Heart right ventricle (tissue), 16 donors: Measurements from ENCODE around the gene SRSF6. TPM values are rescaled to one million over a fixed set of nuclear protein-coding genes. Genes with fewer than 3 reads are reported as not detected.

Experiments used
- ATAC-seq, 8 donors: fragments of 200-7000 bp; cut with Tn5 transposase; one replicate each; pipeline ENCODE4 v1.9.1; 2020; ENCODE audit warnings: mild to moderate bottlenecking in 8 of 8, moderate library complexity in 8 of 8, moderate number of reproducible peaks in 1 of 8
- DNase-seq, 2 donors: peaks; one replicate each; pipeline ENCODE4 v3.0.0-alpha.2; 2020
- H3K27ac ChIP-seq, 10 donors: fragments of 200-600 bp; sonication (generic) in 2 of 10; one replicate each; pipeline versions ENCODE4 v1.5.0 to v1.8.0; 2020 to 2022; ENCODE audit warnings: mild to moderate bottlenecking in 3 of 10
- H3K27me3 ChIP-seq, 7 donors: fragments of 200-600 bp; one replicate each; pipeline ENCODE4 v1.8.0; 2021 to 2022; ENCODE audit warnings: mild to moderate bottlenecking in 2 of 7
- H3K36me3 ChIP-seq, 9 donors: fragments of 200-600 bp; sonication (generic) in 1 of 9; one replicate each; pipeline versions ENCODE4 v1.5.0 to v1.8.0; 2020 to 2022; ENCODE audit warnings: mild to moderate bottlenecking in 2 of 9
- H3K4me1 ChIP-seq, 9 donors: fragments of 200-600 bp; sonication (generic) in 1 of 9; one replicate each; pipeline versions ENCODE4 v1.5.0 to v1.8.0; 2020 to 2022; ENCODE audit warnings: mild to moderate bottlenecking in 4 of 9
- H3K4me3 ChIP-seq, 10 donors: fragments of 200-600 bp; sonication (generic) in 2 of 10; one replicate each; pipeline versions ENCODE4 v1.5.0 to v1.8.0; 2020 to 2022; ENCODE audit warnings: mild to moderate bottlenecking in 7 of 10, moderate library complexity in 2 of 10
- H3K9me3 ChIP-seq, 11 donors: fragments of 200-600 bp in 10 of 11; sonication (generic) in 2 of 11; one replicate each; pipeline versions ENCODE4 v1.5.0 to v1.8.0; 2013 to 2022; ENCODE audit warnings: mild to moderate bottlenecking in 2 of 11, control low read depth in 1 of 11, moderate library complexity in 1 of 11
- CTCF ChIP-seq, 9 donors: fragments of 200-600 bp; sonication (generic) in 2 of 9; IDR thresholded peaks; one replicate each; pipeline versions ENCODE4 v1.5.0 to v1.8.0; 2021 to 2022; ENCODE audit warnings: antibody characterized with exemption in 9 of 9, mild to moderate bottlenecking in 5 of 9, moderate library complexity in 1 of 9
- WGBS, 2 donors: extraction: QIAGEN DNeasy Blood & Tissue Kit; methylation state at CpG; one replicate each; pipeline ENCODE4 v1.1.7; 2013; ENCODE audit warnings: inconsistent platforms in 1 of 2; 5-methylcytosine and 5-hydroxymethylcytosine counted together
- intact Hi-C, 10 donors: fragments of 100-400 bp; cut with DNase I; formaldehyde crosslinking; loops; one replicate each; pipeline versions ENCODE4 v1.11.1 to v1.14.2; 2022
- polyA plus RNA-seq, 2 donors: library from polyadenylated mRNA; stranded (reverse); fragments of 200-250 nt; gene quantifications; one replicate each; pipeline ENCODE4 v1.2.3, GENCODE V29; 2013
- total RNA-seq, 10 donors: library from RNA; stranded (reverse); fragmentation: NEBNext Ultra II Directional in 3 of 10; extraction: Animal tissue kit (Norgen Biotek cat#: 25700) in 3 of 10; gene quantifications; one replicate each; pipeline versions ENCODE4 v1.2.1 to v1.2.4, GENCODE V29; 2021 to 2023
- donor health status: Arrhythmogenic right ventricular cardiomyopathy.
- donor health status: ischemic (EF 13 %, LVEDD 7.1; RV severe dilation, severe dysfunction).
- donor health status: healthy with polysubstance abuse.
- donor health status: DM: no; HTN: yes; CAD: no.
- donor health status: DM: no; HTN: no; CAD: no.
- donor health status: ischemic (EF 25% LVEDD 6.9; RV normal size, moderate dysfunction).
- donor health status: ischemic (EF 25% LVEDD 5.7; RV mildly dilated, moderate dysfunction).
- donor health status: healthy.
- donor health status: DM: yes; HTN: yes; CAD: no.
- donor health status: Ischemic cardiomyopathy.
- donor health status: ischemic (EF 35%, LVEDD 5.7; RV mildly dilated, moderate dysfunction).
- donor health status: nonischemic (EF 11% LVEDD 7.7; RV severe dilation, severe dysfunction).
- donor health status: DM: yes; HTN: yes; CAD: no.
- donor health status: PGD.
- donor health status: ischemic (EF 29% LVEDD 5.4; RV normal size, mild dysfunction).
- donor health status: nonischemic (EF 23%, LVEDD 6.1; RV moderate dilation, normal function).

The SRSF6 gene
- total and polyA plus RNA-seq, 12 donors: 27.9 to 86.6 (median 47.8) TPM

- intact Hi-C loops: loop anchor here in 2 of 10 donors (5.0 to 10.0 kb wide), 2 partner anchors 55 to 57 kb away; partner anchors contain the start of gene SRSF6 (in 2 of the 2)
- Histone ChIP-seq H3K27me3 (peaks cover 0 to 21% (median 19%) of the 10 kb centered on the region in 7 donors), H3K4me1 (peaks cover 0 to 29% (median 17%) of the 10 kb centered on the region in 9 donors), H3K4me3 (no peak overlapping the region), H3K27ac (no peak overlapping the region), H3K36me3 (no peaks in the 10 kb centered on the region), H3K9me3 (no peaks in the 10 kb centered on the region)
- no peak for DNase-seq
- no peak for ATAC-seq
- WGBS, 2 donors: 90 to 94% methylated on average over 1 of the region's 1 CpG
- no peak for TF ChIP-seq CTCF (IDR thresholded peaks at IDR 0.05)
Measured at GRCh38 chr20:43511879-43512278, 54.2 kb downstream of the SRSF6 start.

GRCh38 chr20:43513372-43513930, 55.8 kb downstream of the SRSF6 start:
- H3K27me3 ChIP-seq: peaks cover 0 to 8% (median 4%) of the 10 kb centered on the region in 7 donors
- 57 to 64% methylated on average over 10 of the region's 10 CpGs for WGBS, 2 donors
- H3K4me3 ChIP-seq: peak overlapping the region; percentile 16 to 73 (median 64)
- TF ChIP-seq CTCF (IDR thresholded peaks at IDR 0.05): no peak
- no peak for DNase-seq
- peak overlapping the region in 7 of 10 donors; percentile 9 to 74 (median 63) for H3K27ac ChIP-seq
- ATAC-seq: no peak
- H3K9me3 ChIP-seq: no peaks in the 10 kb centered on the region
- peaks cover 0 to 18% (median 8%) of the 10 kb centered on the region in 9 donors for H3K4me1 ChIP-seq
- intact Hi-C loops: loop anchor here in 2 of 10 donors (5.0 to 10.0 kb wide), 2 partner anchors 56 to 59 kb away; partner anchors contain the start of gene SRSF6 (in 2 of the 2)
- no peaks in the 10 kb centered on the region for H3K36me3 ChIP-seq

Other genes starting within 250 kb of the SRSF6 start
- gene L3MBTL1, start 49.8 kb downstream of the SRSF6 start, total RNA-seq: 1 to 10 TPM; 3.3 to 6.3 (median 4.9) TPM
- gene L3MBTL1, start 49.8 kb downstream of the SRSF6 start, polyA plus RNA-seq: 1 to 10 TPM; 1.2 to 9.0 TPM
- gene SGK2, start 101.1 kb downstream of the SRSF6 start, total RNA-seq: 1 to 10 TPM in 2 of 10 donors, under 1 TPM in 5, not detected in 3; 0.09 to 3.1 (median 0.29) TPM
- gene SGK2, start 101.1 kb downstream of the SRSF6 start, polyA plus RNA-seq: 1 to 10 TPM in 1 of 2 donors, under 1 TPM in 1; 0.45 to 1.4 TPM
- gene IFT52, start 133.0 kb downstream of the SRSF6 start, total RNA-seq: 1 to 10 TPM; 5.2 to 8.0 (median 6.8) TPM
- 1 to 10 TPM; 8.0 to 8.9 TPM for gene IFT52, start 133.0 kb downstream of the SRSF6 start, polyA plus RNA-seq
- 1 to 10 TPM in 2 of 10 donors, under 1 TPM in 6, not detected in 2; 0.09 to 6.0 (median 0.27) TPM for gene MYBL2, start 209.2 kb downstream of the SRSF6 start, total RNA-seq
- under 1 TPM; 0.17 to 0.29 TPM for gene MYBL2, start 209.2 kb downstream of the SRSF6 start, polyA plus RNA-seq